ENCODE measurements around the gene PGLYRP3.
A peak's percentile ranks its signal among the peaks of the same experiment; 100 is the strongest.

The PGLYRP3 gene

DNA sequence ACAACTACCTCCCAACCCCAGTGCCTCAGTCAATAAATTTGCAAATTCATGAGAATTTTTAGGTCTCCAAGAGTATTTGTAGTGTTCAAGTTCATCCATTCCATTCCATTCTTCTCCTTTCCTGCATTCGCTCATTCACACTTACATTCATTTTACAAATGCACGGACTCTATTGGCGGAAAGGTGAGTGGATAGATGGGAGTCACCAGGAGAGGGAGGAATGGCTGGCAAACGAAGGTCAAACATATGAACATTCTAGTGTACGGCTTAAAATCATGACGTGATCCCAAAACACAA lies 50.7 kb downstream of the PGLYRP3 start (continued):
- TF ChIP-seq EGR2 (tag by site-specific recombination; IDR thresholded peaks at IDR 0.05; ENCODE audit: low read depth) (no peak), MZF1 (tag by site-specific recombination; IDR thresholded peaks at IDR 0.05; ENCODE audit: borderline replicate concordance) (no peak), ZNF707 (tag by site-specific recombination; IDR thresholded peaks at IDR 0.05) (no peak), ZNF114 (tag by site-specific recombination; IDR thresholded peaks at IDR 0.05) (no peak), ZNF248 (tag by site-specific recombination; IDR thresholded peaks at IDR 0.05) (no peak), ZNF530 (tag by site-specific recombination; IDR thresholded peaks at IDR 0.05; ENCODE audit: low read depth) (no peak), ZNF596 (tag by site-specific recombination; IDR thresholded peaks at IDR 0.05) (no peak), ZXDB (tag by site-specific recombination; IDR thresholded peaks at IDR 0.05) (no peak), ZNF175 (tag by site-specific recombination; IDR thresholded peaks at IDR 0.05) (no peak), ZNF561 (tag by site-specific recombination; IDR thresholded peaks at IDR 0.05; ENCODE audit: borderline replicate concordance) (no peak), ZBTB21 (tag by site-specific recombination; IDR thresholded peaks at IDR 0.05) (0 out of 2 replicates have a peak, but pooled peaks have one; percentile 29), ZNF837 (tag by site-specific recombination; IDR thresholded peaks at IDR 0.05) (no peak), ZBTB17 (tag by site-specific recombination; IDR thresholded peaks at IDR 0.05) (peak; percentile 70)

DNA sequence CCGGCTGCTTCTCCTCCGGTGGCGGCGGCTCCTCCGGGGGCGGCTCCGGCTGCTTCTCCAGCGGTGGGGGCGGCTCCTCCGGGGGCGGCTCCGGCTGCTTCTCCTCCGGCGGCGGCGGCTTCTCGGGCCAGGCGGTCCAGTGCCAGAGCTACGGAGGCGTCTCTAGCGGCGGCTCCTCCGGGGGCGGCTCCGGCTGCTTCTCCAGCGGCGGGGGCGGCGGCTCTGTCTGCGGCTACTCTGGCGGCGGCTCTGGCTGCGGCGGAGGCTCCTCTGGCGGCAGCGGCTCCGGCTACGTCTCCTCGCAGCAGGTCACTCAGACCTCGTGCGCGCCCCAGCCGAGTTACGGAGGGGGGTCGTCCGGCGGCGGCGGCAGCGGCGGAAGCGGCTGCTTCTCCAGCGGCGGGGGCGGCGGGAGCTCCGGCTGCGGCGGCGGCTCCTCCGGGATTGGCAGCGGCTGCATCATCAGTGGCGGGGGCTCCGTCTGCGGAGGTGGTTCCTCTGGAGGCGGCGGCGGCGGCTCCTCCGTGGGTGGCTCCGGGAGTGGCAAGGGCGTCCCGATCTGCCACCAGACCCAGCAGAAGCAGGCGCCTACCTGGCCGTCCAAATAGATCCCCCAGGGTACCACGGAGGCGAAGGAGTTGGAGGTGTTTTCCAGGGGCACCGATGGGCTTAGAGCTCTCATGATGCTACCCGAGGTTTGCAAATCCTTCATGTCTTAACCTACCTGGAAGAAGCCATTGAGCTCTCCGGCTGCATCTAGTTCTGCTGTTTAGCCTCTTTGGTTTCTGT lies 51.3 kb downstream of the PGLYRP3 start:
- Histone ChIP-seq H3K4me3 (ENCODE audit: low read depth, low read length) (peak overlapping the region; percentile 46), H3K4me1 (ENCODE audit: control insufficient read depth, insufficient read depth, low read length) (no peaks in the 10 kb centered on the region), H3K27ac (ENCODE audit: extremely low read depth, low read depth, low read length) (no peak overlapping the region; the same call in 1 of the 2 replicates), H3K36me3 (ENCODE audit: control insufficient read depth in 2 of 2, insufficient read depth in 1 of 2, low read length in 2 of 2) (no peaks in the 10 kb centered on the region), H3K9me3 (ENCODE audit: control insufficient read depth, insufficient read depth, low read depth, low read length) (no peaks in the 10 kb centered on the region)
- CTCF ChIA-PET: interaction anchor here (0.7 to 2.1 kb wide), 2 partner anchors 16 to 17 kb away, joined by 3 to 6 read pairs; no protein-coding TSS in a partner anchor
- POLR2A ChIA-PET: no interaction called here
- TF ChIP-seq KLF7 (tag by site-specific recombination; IDR thresholded peaks at IDR 0.05; ENCODE audit: borderline replicate concordance) (no peak), ZIC2 (tag by site-specific recombination; IDR thresholded peaks at IDR 0.05) (peak; percentile 47), ZNF792 (tag by site-specific recombination; IDR thresholded peaks at IDR 0.05) (no peak), ZNF2 (tag by site-specific recombination; IDR thresholded peaks at IDR 0.05) (no peak), ZNF157 (tag by site-specific recombination; IDR thresholded peaks at IDR 0.05) (no peak), ZBTB7A (tag by site-specific recombination; IDR thresholded peaks at IDR 0.05; ENCODE audit: low read depth) (no peak), ZNF211 (tag by site-specific recombination; IDR thresholded peaks at IDR 0.05; ENCODE audit: low read depth) (no peak), ZNF830 (tag by site-specific recombination; IDR thresholded peaks at IDR 0.05; ENCODE audit: low read depth) (no peak), ZNF10 (tag by site-specific recombination; IDR thresholded peaks at IDR 0.05) (no peak), GLIS2 (tag by site-specific recombination; IDR thresholded peaks at IDR 0.05) (peak; percentile 58; the same call in 1 of the 2 replicates), ZNF658 (tag by site-specific recombination; IDR thresholded peaks at IDR 0.05) (no peak), ZNF660 (tag by site-specific recombination; IDR thresholded peaks at IDR 0.05) (0 out of 2 replicates have a peak, but pooled peaks have one; percentile 20)
- TF ChIP-seq, protein P1, sequence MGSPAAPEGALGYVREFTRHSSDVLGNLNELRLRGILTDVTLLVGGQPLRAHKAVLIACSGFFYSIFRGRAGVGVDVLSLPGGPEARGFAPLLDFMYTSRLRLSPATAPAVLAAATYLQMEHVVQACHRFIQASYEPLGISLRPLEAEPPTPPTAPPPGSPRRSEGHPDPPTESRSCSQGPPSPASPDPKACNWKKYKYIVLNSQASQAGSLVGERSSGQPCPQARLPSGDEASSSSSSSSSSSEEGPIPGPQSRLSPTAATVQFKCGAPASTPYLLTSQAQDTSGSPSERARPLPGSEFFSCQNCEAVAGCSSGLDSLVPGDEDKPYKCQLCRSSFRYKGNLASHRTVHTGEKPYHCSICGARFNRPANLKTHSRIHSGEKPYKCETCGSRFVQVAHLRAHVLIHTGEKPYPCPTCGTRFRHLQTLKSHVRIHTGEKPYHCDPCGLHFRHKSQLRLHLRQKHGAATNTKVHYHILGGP (tag by site-specific recombination; IDR thresholded peaks at IDR 0.05): no peak
- TF ChIP-seq, protein P2, sequence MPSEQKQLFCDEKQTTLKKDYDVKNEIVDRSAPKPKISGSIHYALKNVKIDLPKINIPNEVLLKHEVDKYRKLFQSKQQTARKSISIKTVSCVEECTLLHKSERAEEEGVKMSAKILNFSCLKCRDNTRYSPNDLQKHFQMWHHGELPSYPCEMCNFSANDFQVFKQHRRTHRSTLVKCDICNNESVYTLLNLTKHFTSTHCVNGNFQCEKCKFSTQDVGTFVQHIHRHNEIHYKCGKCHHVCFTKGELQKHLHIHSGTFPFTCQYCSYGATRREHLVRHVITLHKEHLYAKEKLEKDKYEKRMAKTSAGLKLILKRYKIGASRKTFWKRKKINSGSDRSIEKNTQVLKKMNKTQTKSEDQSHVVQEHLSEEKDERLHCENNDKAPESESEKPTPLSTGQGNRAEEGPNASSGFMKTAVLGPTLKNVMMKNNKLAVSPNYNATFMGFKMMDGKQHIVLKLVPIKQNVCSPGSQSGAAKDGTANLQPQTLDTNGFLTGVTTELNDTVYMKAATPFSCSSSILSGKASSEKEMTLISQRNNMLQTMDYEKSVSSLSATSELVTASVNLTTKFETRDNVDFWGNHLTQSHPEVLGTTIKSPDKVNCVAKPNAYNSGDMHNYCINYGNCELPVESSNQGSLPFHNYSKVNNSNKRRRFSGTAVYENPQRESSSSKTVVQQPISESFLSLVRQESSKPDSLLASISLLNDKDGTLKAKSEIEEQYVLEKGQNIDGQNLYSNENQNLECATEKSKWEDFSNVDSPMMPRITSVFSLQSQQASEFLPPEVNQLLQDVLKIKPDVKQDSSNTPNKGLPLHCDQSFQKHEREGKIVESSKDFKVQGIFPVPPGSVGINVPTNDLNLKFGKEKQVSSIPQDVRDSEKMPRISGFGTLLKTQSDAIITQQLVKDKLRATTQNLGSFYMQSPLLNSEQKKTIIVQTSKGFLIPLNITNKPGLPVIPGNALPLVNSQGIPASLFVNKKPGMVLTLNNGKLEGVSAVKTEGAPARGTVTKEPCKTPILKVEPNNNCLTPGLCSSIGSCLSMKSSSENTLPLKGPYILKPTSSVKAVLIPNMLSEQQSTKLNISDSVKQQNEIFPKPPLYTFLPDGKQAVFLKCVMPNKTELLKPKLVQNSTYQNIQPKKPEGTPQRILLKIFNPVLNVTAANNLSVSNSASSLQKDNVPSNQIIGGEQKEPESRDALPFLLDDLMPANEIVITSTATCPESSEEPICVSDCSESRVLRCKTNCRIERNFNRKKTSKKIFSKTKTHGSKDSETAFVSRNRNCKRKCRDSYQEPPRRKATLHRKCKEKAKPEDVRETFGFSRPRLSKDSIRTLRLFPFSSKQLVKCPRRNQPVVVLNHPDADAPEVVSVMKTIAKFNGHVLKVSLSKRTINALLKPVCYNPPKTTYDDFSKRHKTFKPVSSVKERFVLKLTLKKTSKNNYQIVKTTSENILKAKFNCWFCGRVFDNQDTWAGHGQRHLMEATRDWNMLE (tag by site-specific recombination; conservative IDR thresholded peaks at IDR 0.05; ENCODE audit: low read depth): no peak
- TF ChIP-seq, protein P3, sequence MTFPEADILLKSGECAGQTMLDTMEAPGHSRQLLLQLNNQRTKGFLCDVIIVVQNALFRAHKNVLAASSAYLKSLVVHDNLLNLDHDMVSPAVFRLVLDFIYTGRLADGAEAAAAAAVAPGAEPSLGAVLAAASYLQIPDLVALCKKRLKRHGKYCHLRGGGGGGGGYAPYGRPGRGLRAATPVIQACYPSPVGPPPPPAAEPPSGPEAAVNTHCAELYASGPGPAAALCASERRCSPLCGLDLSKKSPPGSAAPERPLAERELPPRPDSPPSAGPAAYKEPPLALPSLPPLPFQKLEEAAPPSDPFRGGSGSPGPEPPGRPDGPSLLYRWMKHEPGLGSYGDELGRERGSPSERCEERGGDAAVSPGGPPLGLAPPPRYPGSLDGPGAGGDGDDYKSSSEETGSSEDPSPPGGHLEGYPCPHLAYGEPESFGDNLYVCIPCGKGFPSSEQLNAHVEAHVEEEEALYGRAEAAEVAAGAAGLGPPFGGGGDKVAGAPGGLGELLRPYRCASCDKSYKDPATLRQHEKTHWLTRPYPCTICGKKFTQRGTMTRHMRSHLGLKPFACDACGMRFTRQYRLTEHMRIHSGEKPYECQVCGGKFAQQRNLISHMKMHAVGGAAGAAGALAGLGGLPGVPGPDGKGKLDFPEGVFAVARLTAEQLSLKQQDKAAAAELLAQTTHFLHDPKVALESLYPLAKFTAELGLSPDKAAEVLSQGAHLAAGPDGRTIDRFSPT (tag by site-specific recombination; IDR thresholded peaks at IDR 0.05): no peak
- TF ChIP-seq, protein P4, sequence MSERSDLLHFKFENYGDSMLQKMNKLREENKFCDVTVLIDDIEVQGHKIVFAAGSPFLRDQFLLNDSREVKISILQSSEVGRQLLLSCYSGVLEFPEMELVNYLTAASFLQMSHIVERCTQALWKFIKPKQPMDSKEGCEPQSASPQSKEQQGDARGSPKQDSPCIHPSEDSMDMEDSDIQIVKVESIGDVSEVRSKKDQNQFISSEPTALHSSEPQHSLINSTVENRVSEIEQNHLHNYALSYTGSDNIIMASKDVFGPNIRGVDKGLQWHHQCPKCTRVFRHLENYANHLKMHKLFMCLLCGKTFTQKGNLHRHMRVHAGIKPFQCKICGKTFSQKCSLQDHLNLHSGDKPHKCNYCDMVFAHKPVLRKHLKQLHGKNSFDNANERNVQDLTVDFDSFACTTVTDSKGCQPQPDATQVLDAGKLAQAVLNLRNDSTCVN (tag by site-specific recombination; optimal IDR thresholded peaks at IDR 0.05): peak; percentile 27

Measured in HEK293 (cell line).